ENCODE results near the gene TSPAN8.
"Not testable (repeated sequence)": the region's sequence is repeated elsewhere in the genome, so short reads cannot be mapped to it uniquely, and the experiment has no call there.

TSPAN8 gene

DNA sequence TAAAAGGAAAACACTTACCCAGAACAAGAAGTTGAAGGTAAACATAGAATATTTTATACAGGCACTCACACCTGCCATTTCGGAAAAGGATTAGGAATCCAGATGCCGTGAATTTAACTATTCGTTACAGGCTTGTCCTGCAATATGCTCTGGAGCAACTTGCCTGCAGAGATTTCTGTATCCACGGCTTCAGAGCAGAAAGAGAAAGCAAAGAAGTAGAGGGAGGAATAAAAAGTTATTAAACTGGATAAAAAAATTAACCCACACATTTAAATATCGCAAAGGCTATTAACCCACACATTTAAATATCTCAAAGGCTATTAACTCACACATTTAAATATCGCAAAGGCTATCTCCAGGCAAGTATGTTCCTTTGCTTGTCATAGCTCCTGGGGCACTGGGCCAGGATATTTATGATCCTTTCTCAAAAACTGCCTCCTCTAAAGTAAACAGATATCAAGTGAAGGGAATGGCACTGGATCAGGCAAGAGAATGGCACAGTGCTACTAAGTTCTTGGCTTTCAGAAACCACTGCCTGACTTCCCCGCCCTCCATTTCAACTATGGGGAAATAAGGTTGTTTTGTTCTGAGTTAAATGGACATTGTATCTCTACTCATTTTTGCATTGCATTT lies at the start of gene TSPAN8:
Gene TSPAN8, minus strand, starts transcription at position 399 of the 633 bp plus-strand sequence. Its CDS starts 321 bp downstream, at position 78.
- DNase-seq: no peak

GRCh38 chr12:71201136-71201679 lies 43.4 kb upstream of the TSPAN8 start:
- no peak for DNase-seq

DNA sequence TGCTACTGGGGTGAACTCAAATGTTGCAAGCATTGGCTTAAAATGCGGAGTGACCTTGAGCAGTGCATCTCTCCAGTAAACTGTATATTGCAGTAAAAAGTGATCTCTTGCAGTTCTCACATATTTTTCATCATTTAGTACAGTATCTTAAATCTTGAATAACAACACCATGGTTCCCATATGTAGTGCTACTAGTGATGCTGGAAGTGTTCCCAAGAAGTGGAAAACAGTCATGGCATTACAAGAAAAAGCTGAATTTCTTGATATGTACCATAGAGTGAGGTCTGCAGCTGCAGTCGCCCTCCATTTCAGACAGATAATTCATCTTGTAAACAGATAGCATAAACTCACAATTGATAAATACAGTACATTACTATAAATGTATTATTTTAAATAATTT lies 42.9 kb upstream of the TSPAN8 start:
- DNase-seq: no peak

GRCh38 chr12:71197460-71197859 lies 39.7 kb upstream of the TSPAN8 start:
- no peak for DNase-seq

- no peak for DNase-seq
Observed at GRCh38 chr12:71195338-71195896, 37.6 kb upstream of the TSPAN8 start.

GRCh38 chr12:71194657-71195056 lies 36.9 kb upstream of the TSPAN8 start:
- DNase-seq: no peak

- no peak for DNase-seq
Observed at GRCh38 chr12:71193041-71193440, 35.2 kb upstream of the TSPAN8 start.

DNA sequence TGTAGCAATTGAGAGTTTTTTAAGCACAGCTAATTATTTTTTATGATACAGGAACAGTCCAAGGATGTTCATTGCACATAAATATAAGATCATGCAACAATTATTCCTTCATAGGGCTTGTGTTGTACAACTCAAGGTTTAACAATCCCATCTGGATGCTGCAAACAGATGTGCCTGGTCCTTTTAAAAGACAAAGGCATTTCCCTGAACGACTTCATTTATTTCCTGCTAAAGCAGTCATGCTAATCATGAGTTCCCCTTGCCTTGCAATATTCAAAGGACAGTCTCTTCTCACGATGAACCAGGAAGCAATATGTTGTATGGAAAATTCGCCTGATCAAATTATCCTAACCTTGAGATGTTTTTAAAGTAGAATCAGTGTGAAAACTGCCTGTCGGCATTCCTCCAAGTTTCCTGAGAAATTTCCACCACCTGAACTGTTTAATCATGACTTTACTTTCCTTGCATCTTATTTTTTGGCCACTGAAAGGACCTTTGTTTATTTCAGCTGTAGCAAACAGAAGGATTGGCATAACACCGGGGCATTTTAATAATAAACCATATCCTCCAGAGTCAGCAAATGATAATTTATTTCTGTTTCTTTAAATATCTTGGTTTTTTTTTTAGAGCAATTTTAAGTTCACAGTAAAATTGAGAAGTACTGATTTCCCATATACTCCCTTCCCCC lies 33.9 kb upstream of the TSPAN8 start:
- no peak for DNase-seq

DNA sequence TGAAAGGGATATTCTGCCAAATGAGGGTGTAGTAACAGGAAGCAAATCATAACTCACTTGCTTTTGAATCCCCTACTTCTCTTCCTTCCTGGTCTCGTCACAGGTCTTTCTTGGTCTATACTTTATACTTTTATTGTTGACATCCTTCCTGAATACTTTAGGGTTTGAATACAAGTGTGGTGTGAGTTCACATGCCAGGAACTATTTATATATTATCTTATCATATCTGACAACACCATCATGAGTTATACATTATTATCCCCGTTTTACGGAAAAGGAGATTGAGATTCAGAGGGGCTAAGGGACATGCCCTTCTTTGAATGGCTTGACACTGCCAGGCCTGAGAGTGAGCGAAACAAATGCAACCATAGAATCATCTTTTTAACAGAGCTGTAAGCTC lies 33.0 kb upstream of the TSPAN8 start:
- DNase-seq: no peak

DNA sequence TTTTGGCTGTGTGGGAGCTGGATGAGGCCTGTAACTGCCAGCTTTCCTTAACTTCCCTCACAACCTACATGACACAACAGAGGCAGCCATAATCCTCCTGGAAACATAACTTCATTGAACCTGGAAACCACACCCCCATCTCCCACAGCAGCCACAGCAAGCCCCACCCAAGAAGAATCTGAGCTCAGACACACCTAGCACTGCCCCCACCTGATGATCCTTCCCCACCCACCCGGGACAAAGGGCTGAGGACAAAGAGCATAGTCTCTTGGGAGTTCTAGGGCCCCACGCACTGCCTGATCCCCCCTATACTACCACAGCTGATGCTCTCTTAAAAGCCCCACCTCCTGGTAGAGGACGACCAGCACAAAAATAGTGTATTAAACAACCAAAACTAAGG lies 29.6 kb upstream of the TSPAN8 start:
- DNase-seq: no peak

- no peak for DNase-seq
Observed at GRCh38 chr12:71186571-71187288, 28.9 kb upstream of the TSPAN8 start.

- DNase-seq: no peak
Observed at GRCh38 chr12:71183846-71184245, 26.0 kb upstream of the TSPAN8 start.

DNA sequence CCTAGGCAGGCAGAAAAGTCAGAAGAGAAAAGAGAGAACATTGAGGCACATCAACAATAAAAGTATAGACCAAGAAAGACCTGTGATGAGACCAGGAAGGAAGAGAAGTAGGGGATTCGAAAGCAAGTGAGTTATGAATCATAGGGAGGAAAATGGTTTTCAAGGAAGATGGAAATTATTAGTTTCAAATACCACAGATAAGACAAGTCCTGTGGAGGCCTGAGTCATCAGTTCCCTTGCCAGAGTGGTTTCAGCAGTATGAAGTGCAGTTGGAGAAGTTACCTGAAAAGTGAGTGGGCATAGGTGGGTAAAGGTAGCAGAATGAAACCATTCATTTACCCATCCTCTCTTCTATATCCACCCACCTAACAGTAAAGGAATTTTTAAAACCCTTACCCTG lies 25.2 kb upstream of the TSPAN8 start:
- no peak for DNase-seq

DNA sequence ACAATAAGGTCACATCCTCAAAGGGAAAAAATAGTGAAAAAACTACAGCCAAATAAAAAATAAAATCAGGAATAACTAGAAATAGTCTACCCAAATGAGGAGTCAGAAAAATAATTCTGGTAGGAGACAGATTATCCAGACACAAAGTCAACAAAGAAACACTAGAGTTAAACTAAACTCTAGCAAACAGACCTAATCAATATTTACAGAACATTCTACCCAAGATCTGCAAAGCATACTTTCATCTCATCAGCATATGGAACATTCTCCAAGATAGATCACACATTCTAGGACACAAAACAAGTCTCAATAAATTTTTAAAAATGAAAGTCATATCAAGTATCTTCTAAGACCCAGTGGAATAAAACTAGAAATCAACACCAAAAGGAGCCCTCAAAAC lies 20.4 kb upstream of the TSPAN8 start:
- no peak for DNase-seq

GRCh38 chr12:71174825-71175224 lies 17.0 kb upstream of the TSPAN8 start:
- no peak for DNase-seq

DNA sequence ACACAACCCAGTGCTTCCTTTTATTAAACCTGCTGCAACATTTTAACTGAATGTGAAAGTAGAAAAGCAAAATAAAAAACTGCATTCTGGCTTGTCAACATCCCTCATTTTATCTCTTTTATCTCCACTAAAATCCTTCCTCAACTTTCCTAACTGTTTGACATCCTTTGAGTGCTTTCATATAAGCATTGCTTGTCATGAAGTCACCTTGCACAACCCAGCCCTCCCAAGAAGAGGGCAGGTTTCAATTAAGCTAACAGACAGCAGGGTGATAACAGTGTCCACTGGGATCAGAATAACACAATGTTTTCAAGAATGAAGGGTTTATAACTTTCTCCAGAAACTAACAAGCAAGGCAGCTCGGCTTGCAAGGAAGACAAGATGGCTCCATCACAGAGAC lies 16.3 kb upstream of the TSPAN8 start:
- DNase-seq: no peak

DNA sequence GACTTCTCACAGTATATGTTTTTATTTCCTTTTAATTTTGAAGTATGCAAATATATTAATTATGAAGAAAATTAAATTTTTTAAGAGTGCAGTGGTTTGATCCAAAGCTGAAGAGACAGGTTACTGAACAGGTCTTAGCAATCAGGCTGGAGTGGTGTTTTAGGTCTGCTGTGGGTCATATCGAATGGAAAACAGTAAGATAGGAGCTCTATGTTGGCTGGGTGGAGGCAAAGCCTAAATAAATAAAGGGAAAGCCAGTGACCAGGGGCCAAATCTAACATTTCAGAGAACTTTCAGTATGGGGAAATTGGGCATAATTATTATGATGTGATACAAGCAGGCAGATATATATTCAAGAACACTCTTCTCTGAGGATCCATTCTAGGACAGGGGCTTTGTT lies 12.7 kb upstream of the TSPAN8 start:
- DNase-seq: no peak

- no peak for DNase-seq
Observed at GRCh38 chr12:71169286-71169685, 11.5 kb upstream of the TSPAN8 start.

DNA sequence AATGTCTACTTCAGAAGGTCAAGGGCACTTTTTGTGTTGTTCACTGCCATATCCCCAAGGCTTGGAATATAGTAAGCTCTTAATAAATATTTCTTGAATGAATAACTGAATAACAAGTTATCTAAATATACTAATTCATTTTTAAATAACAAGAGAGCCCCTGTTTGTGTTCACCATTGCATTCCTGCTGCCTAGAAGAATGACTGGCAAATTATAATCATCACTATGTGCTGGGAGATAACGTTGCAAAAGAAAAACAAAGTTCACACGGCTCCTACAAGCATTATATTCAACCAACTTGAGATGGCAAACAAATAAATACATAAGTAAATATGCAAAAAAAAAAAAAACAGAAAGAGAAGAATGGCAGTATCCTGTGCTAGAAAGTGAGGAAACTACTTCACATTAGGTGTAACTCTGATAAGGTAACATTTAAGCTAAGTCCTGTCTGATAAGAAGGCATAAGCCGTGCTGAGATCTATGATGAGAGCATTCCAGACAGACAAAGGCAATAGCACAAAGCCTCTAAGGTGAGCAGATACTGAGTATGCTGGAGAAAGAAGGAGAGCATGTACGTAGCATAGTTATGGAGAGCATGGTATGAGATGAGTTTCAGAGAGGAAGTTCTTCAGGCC lies 9.2 kb upstream of the TSPAN8 start:
- DNase-seq: no peak

DNA sequence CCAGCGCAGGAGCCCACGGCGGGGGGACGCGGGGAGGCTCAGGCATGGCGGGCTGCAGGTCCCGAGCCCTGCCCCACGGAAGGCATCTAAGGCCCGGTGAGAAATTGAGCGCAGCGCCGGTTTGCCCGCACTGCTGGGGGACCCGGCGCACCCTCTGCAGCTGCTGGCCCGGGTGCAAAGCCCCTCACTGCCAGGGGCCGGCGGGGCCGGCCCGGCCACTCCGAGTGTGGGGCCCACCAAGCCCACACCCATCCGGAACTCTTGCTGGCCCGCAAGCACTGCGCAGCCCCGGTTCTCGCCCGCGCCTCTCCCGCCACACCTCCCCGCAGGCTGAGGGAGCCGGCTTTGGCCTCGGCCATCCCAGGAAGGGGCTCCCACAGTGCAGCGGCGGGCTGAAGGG lies 8.5 kb upstream of the TSPAN8 start:
- no peak for DNase-seq

DNA sequence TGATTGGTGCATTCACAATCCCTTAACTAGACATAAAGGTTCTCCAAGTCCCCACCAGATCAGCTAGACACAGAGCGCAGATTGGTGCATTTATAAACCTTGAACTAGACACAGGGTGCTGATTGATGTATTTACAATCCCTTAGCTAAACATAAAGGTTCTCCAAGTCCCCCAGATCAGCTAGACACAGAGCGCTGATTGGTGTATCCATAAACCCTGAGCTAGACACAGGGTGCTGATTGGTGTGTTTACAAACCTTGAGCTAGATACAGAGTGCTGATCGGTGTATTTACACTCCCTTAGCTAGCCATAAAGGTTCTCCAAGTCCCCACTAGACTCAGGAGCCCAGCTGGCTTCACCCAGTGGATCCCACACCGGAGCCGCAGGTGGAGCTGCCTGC lies 8.0 kb upstream of the TSPAN8 start:
- DNase-seq: not testable (repeated sequence)

DNA sequence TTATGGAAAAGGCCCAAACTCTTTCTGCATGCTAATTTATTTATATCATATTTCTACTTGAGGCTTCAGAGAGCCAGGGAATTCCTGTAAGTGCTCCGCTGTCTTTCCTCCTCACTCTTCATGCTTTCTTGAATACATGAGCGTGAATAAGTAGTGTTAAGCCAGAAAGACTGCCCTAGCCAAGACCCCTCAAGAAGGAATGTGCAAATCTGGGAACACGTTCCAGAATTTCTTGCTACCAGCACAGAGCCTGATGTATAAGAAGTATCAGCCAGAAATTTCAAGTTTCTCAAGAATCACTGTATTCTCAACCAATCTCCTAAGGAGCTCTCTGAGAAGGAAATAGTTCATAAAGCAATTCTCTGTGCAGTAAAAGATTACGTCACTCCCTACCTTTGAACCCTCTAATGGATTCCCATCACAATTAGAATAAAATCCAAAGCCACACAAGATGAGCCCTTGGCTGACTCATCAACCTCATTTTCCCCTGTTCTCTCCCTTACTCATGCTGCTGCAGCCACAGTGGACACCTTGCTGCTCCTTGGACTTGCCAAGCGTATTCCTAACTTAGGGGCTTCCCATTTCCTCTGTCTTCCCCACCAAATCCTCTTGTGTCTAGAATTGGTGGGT lies 6.9 kb upstream of the TSPAN8 start:
- DNase-seq: no peak

DNA sequence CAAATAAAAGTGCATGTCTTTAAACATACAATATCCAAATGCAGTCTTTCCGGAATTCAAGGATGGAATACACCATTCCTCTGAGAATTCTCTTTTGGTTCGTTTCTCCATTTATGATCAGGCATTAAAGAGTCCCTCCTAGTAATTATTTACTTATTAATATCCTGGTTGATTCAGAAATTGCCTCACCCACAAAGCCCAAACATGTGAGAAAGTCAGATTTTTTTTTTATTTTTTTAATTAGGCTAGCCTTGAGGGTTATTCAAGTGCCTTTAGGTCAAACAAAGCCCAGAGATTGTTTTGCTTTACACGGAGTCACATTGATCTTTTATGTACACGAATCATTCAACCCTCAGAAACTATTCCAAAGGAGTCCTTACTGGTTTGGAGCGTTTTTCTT lies 6.4 kb upstream of the TSPAN8 start:
- no peak for DNase-seq

Data from activated T-cell treated with anti-CD3 and anti-CD28 coated beads, Interleukin-2, amount 50 U/mL, for 48 hours (primary cell).